Endodermal cell (in vitro differentiated cells): ENCODE measurements around the gene ROBO1. TPM values are rescaled to one million over a fixed set of nuclear protein-coding genes. Genes with fewer than 3 reads are reported as not detected.
A peak's percentile ranks its signal among the peaks of the same experiment; 100 is the strongest.

Experiments used
- DNase-seq: peaks from one replicate; pipeline ENCODE4 v3.0.0-alpha.2; 2017
- H3K27ac ChIP-seq: 2 replicates; pipeline ENCODE4 v1.5.1; 2013; ENCODE audit warnings: mild to moderate bottlenecking, low read depth, low read length, moderate library complexity
- H3K27me3 ChIP-seq: 2 replicates; pipeline ENCODE4 v1.6.1; 2013; ENCODE audit warnings: mild to moderate bottlenecking, low read length, moderate library complexity; ENCODE audit not compliant: insufficient read depth, control insufficient read depth, poor library complexity, severe bottlenecking
- H3K36me3 ChIP-seq: 2 replicates; pipeline ENCODE4 v1.7.0; 2013; ENCODE audit warnings: mild to moderate bottlenecking, low read length, moderate library complexity; ENCODE audit not compliant: control insufficient read depth, insufficient read depth
- H3K4me1 ChIP-seq: one replicate; pipeline ENCODE4 v1.7.0; 2013; ENCODE audit warnings: low read length; ENCODE audit not compliant: control insufficient read depth, insufficient read depth
- H3K4me3 ChIP-seq: 2 replicates; pipeline ENCODE4 v1.5.1; 2013; ENCODE audit warnings: mild to moderate bottlenecking, low read length, moderate library complexity
- H3K9ac ChIP-seq: 2 replicates; pipeline ENCODE4 v1.6.1; 2013; ENCODE audit warnings: mild to moderate bottlenecking, low read length, moderate library complexity; ENCODE audit not compliant: poor library complexity, severe bottlenecking; ENCODE audit errors: extremely low read depth
- H3K9me3 ChIP-seq: 2 replicates; pipeline ENCODE4 v1.6.1; 2013; ENCODE audit warnings: mild to moderate bottlenecking, low read length, moderate library complexity; ENCODE audit not compliant: control insufficient read depth
- H3K27ac Mint-ChIP-seq: 2 replicates; pipeline ENCODE4 v1.8.0; 2020; ENCODE audit warnings: mixed read lengths
- H3K27me3 Mint-ChIP-seq: 2 replicates; pipeline ENCODE4 v1.8.0; 2021; ENCODE audit warnings: mild to moderate bottlenecking, mixed read lengths; ENCODE audit not compliant: insufficient read depth
- H3K36me3 Mint-ChIP-seq: 2 replicates; pipeline ENCODE4 v1.8.0; 2020; ENCODE audit warnings: low read depth, mixed read lengths
- H3K4me1 Mint-ChIP-seq: 2 replicates; pipeline ENCODE4 v1.8.0; 2020; ENCODE audit warnings: mixed read lengths
- H3K4me3 Mint-ChIP-seq: 2 replicates; pipeline ENCODE4 v1.8.0; 2020; ENCODE audit warnings: mild to moderate bottlenecking, moderate library complexity, mixed read lengths
- H3K9me3 Mint-ChIP-seq: 2 replicates; pipeline ENCODE4 v1.8.0; 2020; ENCODE audit warnings: mild to moderate bottlenecking, mixed read lengths
- WGBS, 2 experiments: methylation state at CpG; one replicate each; pipeline versions ENCODE4 v1.1.5 to v1.1.7; 2013; ENCODE audit warnings: missing lambda C conversion rate in 2 of 2, mixed read lengths in 1 of 2; ENCODE audit not compliant: insufficient coverage in 1 of 2, insufficient read length in 1 of 2; 5-methylcytosine and 5-hydroxymethylcytosine counted together
- total RNA-seq, 2 donors: library from RNA; stranded (reverse); fragmentation: NEBNext Ultra II Directional in 1 of 2; extraction: Animal tissue kit (Norgen Biotek cat#: 25700) in 1 of 2; gene quantifications; 2 replicates in 1 of 2; 3 replicates in 1 of 2; pipeline ENCODE4 v1.2.1, GENCODE V29; 2021
- TF ChIP-seq, protein P1 (sequence below): fragments of 200-600 bp; sonication (generic); conservative IDR thresholded peaks from 2 replicates; pipeline ENCODE4 v1.5.0; 2021; ENCODE audit warnings: antibody characterized with exemption, mild to moderate bottlenecking

The ROBO1 gene
- total RNA-seq, 2 donors from 2014 or later, result 74.8 to 75.9 TPM

DNA sequence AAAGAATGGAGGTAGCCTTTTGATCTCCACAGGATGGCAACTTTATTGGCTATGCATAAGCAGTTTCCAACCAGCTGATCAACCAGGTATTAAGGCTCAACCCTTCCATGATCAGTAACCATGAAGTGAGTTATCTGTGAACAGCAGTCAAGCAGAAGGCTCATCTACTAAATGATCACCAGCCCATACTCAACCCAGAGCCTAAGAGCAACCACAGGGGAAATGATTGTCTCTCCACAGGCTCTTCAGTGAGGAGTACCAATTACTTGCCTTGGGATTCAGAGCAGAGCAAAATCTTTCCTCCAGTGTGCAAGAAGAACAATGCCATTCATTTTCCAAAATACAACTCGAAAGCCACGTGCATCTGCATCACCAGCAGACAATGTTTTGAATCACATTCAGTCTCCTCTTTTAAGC, 754.8 kb downstream of the ROBO1 start:
- TF ChIP-seq, protein P1, sequence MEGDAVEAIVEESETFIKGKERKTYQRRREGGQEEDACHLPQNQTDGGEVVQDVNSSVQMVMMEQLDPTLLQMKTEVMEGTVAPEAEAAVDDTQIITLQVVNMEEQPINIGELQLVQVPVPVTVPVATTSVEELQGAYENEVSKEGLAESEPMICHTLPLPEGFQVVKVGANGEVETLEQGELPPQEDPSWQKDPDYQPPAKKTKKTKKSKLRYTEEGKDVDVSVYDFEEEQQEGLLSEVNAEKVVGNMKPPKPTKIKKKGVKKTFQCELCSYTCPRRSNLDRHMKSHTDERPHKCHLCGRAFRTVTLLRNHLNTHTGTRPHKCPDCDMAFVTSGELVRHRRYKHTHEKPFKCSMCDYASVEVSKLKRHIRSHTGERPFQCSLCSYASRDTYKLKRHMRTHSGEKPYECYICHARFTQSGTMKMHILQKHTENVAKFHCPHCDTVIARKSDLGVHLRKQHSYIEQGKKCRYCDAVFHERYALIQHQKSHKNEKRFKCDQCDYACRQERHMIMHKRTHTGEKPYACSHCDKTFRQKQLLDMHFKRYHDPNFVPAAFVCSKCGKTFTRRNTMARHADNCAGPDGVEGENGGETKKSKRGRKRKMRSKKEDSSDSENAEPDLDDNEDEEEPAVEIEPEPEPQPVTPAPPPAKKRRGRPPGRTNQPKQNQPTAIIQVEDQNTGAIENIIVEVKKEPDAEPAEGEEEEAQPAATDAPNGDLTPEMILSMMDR, result no peak
- Mint-ChIP-seq H3K4me3 (no peak overlapping the region), H3K9me3 (no peaks in the 10 kb centered on the region), H3K4me1 (peaks cover 50% of the 10 kb centered on the region), H3K27me3 (peaks cover 34% of the 10 kb centered on the region), H3K36me3 (peaks cover 4% of the 10 kb centered on the region), H3K27ac (no peak overlapping the region)
- DNase-seq, result no peak
- 52 to 83% methylated on average over 1 to 2 of the region's 2 CpGs for WGBS, 2 experiments
- Histone ChIP-seq H3K9me3 (no peaks in the 10 kb centered on the region), H3K27me3 (peaks cover 45% of the 10 kb centered on the region), H3K36me3 (no peaks in the 10 kb centered on the region), H3K9ac (no peak overlapping the region), H3K4me1 (peaks cover 15% of the 10 kb centered on the region), H3K27ac (no peak overlapping the region), H3K4me3 (no peak overlapping the region)

DNA sequence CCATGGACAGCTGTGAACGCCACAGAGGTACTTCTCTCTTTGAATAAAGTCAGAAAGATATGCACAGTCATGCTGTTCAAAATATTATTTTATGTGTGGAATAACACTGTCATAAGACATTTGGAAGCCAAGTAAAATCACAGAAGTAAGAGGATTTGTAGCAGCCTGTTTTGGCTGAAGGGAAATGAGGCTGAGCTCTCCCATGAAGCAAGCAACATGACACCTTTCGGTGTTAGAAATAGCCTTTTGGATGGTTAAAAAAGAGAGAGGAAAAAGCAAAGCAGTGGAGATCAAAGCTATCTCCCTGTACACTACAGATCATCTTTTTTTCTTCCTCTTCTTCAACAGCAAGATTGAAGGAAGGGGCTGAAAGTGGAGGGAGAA, 755.3 kb downstream of the ROBO1 start:
- Mint-ChIP-seq H3K36me3 (peaks cover 4% of the 10 kb centered on the region), H3K4me3 (no peak overlapping the region), H3K9me3 (no peaks in the 10 kb centered on the region), H3K4me1 (peaks cover 54% of the 10 kb centered on the region), H3K27me3 (peaks cover 34% of the 10 kb centered on the region), H3K27ac (no peak overlapping the region)
- Histone ChIP-seq H3K27me3 (peaks cover 45% of the 10 kb centered on the region), H3K9me3 (no peaks in the 10 kb centered on the region), H3K27ac (no peak overlapping the region), H3K36me3 (no peaks in the 10 kb centered on the region), H3K9ac (peak overlapping the region; percentile 7), H3K4me1 (peaks cover 15% of the 10 kb centered on the region), H3K4me3 (no peak overlapping the region)
- TF ChIP-seq, protein P1, result no peak
- no peak for DNase-seq
- 74 to 83% methylated on average over 2 of the region's 2 CpGs for WGBS, 2 experiments

DNA sequence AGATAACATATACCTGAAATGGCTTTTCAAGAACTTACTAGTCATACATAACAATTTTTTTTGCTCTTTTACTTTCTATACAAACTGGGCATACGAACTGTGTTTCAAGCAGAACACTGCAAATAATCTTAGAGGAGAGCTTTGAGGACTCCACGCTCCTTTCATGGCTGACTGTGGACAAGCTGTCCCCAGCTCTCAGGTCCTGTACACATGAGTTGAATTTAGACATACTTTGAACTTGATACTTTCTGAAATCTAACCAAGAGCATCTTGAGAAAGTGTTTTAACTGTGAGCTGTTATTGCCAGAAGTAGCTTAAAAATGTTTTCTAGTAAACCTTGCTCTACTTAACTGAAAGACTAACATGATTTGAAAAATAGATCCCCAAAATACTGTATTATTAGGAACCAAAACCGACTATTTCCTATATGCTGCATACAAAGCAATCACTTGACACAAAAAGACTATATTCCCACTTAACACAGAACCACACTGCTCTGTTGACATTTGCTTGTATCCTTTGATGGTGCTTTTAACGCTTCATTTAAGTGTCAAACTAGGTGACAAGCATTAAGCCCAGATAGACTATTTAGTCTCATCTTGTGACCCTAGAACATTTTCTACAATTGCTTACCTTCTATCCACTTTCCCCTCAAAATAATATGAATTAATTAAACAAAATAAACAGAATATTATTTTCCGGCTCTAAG, 755.8 kb downstream of the ROBO1 start:
- Histone ChIP-seq H3K27me3 (peaks cover 45% of the 10 kb centered on the region), H3K9me3 (no peaks in the 10 kb centered on the region), H3K9ac (peak overlapping the region; percentile 7), H3K27ac (no peak overlapping the region), H3K36me3 (no peaks in the 10 kb centered on the region), H3K4me3 (no peak overlapping the region), H3K4me1 (peaks cover 15% of the 10 kb centered on the region)
- Mint-ChIP-seq H3K4me3 (no peak overlapping the region), H3K9me3 (no peaks in the 10 kb centered on the region), H3K27me3 (peaks cover 34% of the 10 kb centered on the region), H3K27ac (no peak overlapping the region), H3K4me1 (peaks cover 59% of the 10 kb centered on the region), H3K36me3 (peaks cover 4% of the 10 kb centered on the region)
- 79 to 84% methylated on average over 5 of the region's 5 CpGs for WGBS, 2 experiments
- DNase-seq, result no peak
- TF ChIP-seq, protein P1, result no peak
